Tibial artery (tissue), 4 donors: ENCODE measurements around the gene KCNH3.

ENCODE experiments used
- DNase-seq, 2 donors: peaks; one replicate each; pipeline ENCODE4 v3.0.0-alpha.2; 2019
- H3K27ac ChIP-seq, 2 donors: fragments of 200-600 bp; sonication (generic) in 1 of 2; 1 replicate in 1 of 2; 2 replicates in 1 of 2; pipeline ENCODE4 v1.5.1; 2018 to 2019; ENCODE audit warnings: mild to moderate bottlenecking in 1 of 2
- H3K27me3 ChIP-seq, 2 donors: fragments of 200-600 bp; sonication (generic) in 1 of 2; one replicate each; pipeline versions ENCODE4 v1.5.1 to v1.6.0; 2016 to 2019
- H3K36me3 ChIP-seq, 3 donors: fragments of 200-600 bp; sonication (generic) in 2 of 3; one replicate each; pipeline ENCODE4 v1.5.1; 2016 to 2019; ENCODE audit warnings: mild to moderate bottlenecking in 2 of 3
- H3K4me1 ChIP-seq, 4 donors: fragments of 200-600 bp; sonication (generic) in 2 of 4; 1 replicate in 3 of 4; 2 replicates in 1 of 4; pipeline ENCODE4 v1.5.1; 2016 to 2019
- H3K4me3 ChIP-seq, 2 donors: fragments of 200-600 bp; sonication (generic) in 1 of 2; 1 replicate in 1 of 2; 2 replicates in 1 of 2; pipeline ENCODE4 v1.5.1; 2018 to 2019; ENCODE audit warnings: mild to moderate bottlenecking in 2 of 2
- H3K9me3 ChIP-seq, 3 donors: fragments of 200-600 bp; sonication (generic) in 1 of 3; one replicate each; pipeline ENCODE4 v1.5.1; 2016 to 2019
- CTCF ChIP-seq, 2 experiments: fragments of 200-600 bp in 1 of 2; fragments of 450-650 bp in 1 of 2; IDR thresholded peaks; one replicate each; pipeline ENCODE4 v1.5.1; 2017 to 2019; ENCODE audit warnings: antibody characterized with exemption in 2 of 2, mild to moderate bottlenecking in 1 of 2, moderate library complexity in 1 of 2
- intact Hi-C: fragments of 100-400 bp; cut with DNase I; formaldehyde crosslinking; loops from one replicate; pipeline ENCODE4 v1.15.0; 2023; ENCODE audit warnings: low total_unique reads

Gene KCNH3

GRCh38 chr12:49545815-49546214 is 7.0 kb downstream of the KCNH3 start:
- Histone ChIP-seq H3K27me3 (peaks cover 0 to 68% of the 10 kb centered on the region in 2 donors), H3K9me3 (no peaks in the 10 kb centered on the region), H3K36me3 (no peaks in the 10 kb centered on the region), H3K4me1 (peaks cover 0 to 15% (median 13%) of the 10 kb centered on the region in 4 donors), H3K27ac (no peak overlapping the region), H3K4me3 (no peak overlapping the region)
- no peak for TF ChIP-seq CTCF (IDR thresholded peaks at IDR 0.05)
- intact Hi-C loops: no loop called here
- no peak for DNase-seq

GRCh38 chr12:49546481-49546880 is 7.7 kb downstream of the KCNH3 start:
- intact Hi-C loops: no loop called here
- Histone ChIP-seq H3K36me3 (no peaks in the 10 kb centered on the region), H3K27me3 (peaks cover 0 to 67% of the 10 kb centered on the region in 2 donors), H3K4me1 (peaks cover 0 to 16% (median 13%) of the 10 kb centered on the region in 4 donors), H3K27ac (no peak overlapping the region), H3K4me3 (no peak overlapping the region), H3K9me3 (no peaks in the 10 kb centered on the region)
- no peak for DNase-seq
- TF ChIP-seq CTCF (IDR thresholded peaks at IDR 0.05): no peak

GRCh38 chr12:49547090-49547690 is 8.4 kb downstream of the KCNH3 start:
- DNase-seq: no peak
- no peak for TF ChIP-seq CTCF (IDR thresholded peaks at IDR 0.05)
- intact Hi-C loops: no loop called here
- no peak overlapping the region for H3K27ac ChIP-seq
- peaks cover 0 to 20% (median 15%) of the 10 kb centered on the region in 4 donors for H3K4me1 ChIP-seq
- peaks cover 0 to 67% of the 10 kb centered on the region in 2 donors for H3K27me3 ChIP-seq
- H3K9me3 ChIP-seq: no peaks in the 10 kb centered on the region
- H3K36me3 ChIP-seq: no peaks in the 10 kb centered on the region
- H3K4me3 ChIP-seq: no peak overlapping the region

- peak overlapping the region; percentile 33 to 44 for H3K4me3 ChIP-seq
- peaks cover 0 to 58% of the 10 kb centered on the region in 2 donors for H3K27me3 ChIP-seq
- H3K36me3 ChIP-seq: no peaks in the 10 kb centered on the region
- intact Hi-C loops: no loop called here
- DNase-seq: no peak
- H3K4me1 ChIP-seq: peaks cover 0 to 25% (median 16%) of the 10 kb centered on the region in 4 donors
- no peaks in the 10 kb centered on the region for H3K9me3 ChIP-seq
- TF ChIP-seq CTCF (IDR thresholded peaks at IDR 0.05): no peak
- H3K27ac ChIP-seq: no peak overlapping the region
Observed at GRCh38 chr12:49548481-49548821, 9.6 kb downstream of the KCNH3 start.

- Histone ChIP-seq H3K4me1 (peaks cover 0 to 25% (median 16%) of the 10 kb centered on the region in 4 donors), H3K9me3 (no peaks in the 10 kb centered on the region), H3K27me3 (peaks cover 0 to 52% of the 10 kb centered on the region in 2 donors), H3K27ac (no peak overlapping the region), H3K36me3 (no peaks in the 10 kb centered on the region), H3K4me3 (peak overlapping the region; percentile 33 to 44)
- peak; percentile 21 to 36 for TF ChIP-seq CTCF (IDR thresholded peaks at IDR 0.05)
- intact Hi-C loops: no loop called here
- DNase-seq: no peak
Observed at GRCh38 chr12:49548822-49549648, 10.2 kb downstream of the KCNH3 start.
